GM12891 (cell line): ENCODE results near the gene OR52B6.
"Not testable (repeated sequence)": the region's sequence is repeated elsewhere in the genome, so short reads cannot be mapped to it uniquely, and the experiment has no call there.

ENCODE experiments used
- DNase-seq: peaks from one replicate; pipeline ENCODE4 v3.0.0; 2011; ENCODE audit warnings: low spot score; ENCODE audit not compliant: insufficient read length
- FAIRE-seq: peaks from 2 replicates; lab custom pipeline; 2011; peaks lifted over from hg19 to GRCh38; lab: Jason Lieb, UNC
- PAX5 ChIP-seq: IDR thresholded peaks from 2 replicates; pipeline ENCODE4 v1.6.1; 2011; ENCODE audit warnings: low read length, moderate library complexity, mild to moderate bottlenecking; ENCODE audit not compliant: insufficient read depth, severe bottlenecking
- POLR2A ChIP-seq: IDR thresholded peaks from 2 replicates; pipeline ENCODE4 v1.6.1; 2011; ENCODE audit warnings: low read depth, low read length, control low read depth
- POLR2AphosphoS5 ChIP-seq: IDR thresholded peaks from 2 replicates; pipeline ENCODE4 v1.6.1; 2011; ENCODE audit warnings: low read depth, low read length, control low read depth
- POU2F2 ChIP-seq: IDR thresholded peaks from 2 replicates; pipeline ENCODE4 v1.6.1; 2011; ENCODE audit warnings: low read depth, mild to moderate bottlenecking, control low read depth, low read length, moderate library complexity
- SPI1 ChIP-seq: IDR thresholded peaks from 2 replicates; pipeline ENCODE4 v1.6.1; 2011; ENCODE audit warnings: low read depth, low read length, control low read depth
- TAF1 ChIP-seq: IDR thresholded peaks from 2 replicates; pipeline ENCODE4 v1.6.1; 2011; ENCODE audit warnings: low read depth, low read length, control low read depth

OR52B6 gene

DNA sequence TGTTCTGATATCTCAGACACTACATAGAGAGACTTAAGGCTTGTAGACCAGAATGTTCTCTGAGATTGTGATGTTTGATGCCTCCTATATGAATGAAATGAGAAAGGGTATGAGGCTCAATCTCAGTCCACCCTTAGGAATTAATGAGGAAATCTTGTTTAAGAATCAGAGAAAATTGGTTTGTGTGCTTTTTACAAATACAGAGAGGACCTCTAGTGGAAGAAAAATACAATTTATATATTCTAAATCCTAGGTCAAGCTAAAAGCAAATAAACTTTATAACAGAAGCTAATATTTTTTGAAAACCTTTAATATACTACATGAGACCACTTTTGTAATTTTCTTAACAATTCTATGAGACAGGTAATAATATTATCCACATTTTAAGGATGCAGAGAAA, 27.3 kb upstream of the OR52B6 start:
- FAIRE-seq (no peak), DNase-seq (no peak)
- no peak for TF ChIP-seq TAF1
- TF ChIP-seq POLR2A, result no peak
- no peak for TF ChIP-seq SPI1
- no peak for TF ChIP-seq POLR2AphosphoS5
- TF ChIP-seq POU2F2, result no peak
- TF ChIP-seq PAX5, result no peak

DNA sequence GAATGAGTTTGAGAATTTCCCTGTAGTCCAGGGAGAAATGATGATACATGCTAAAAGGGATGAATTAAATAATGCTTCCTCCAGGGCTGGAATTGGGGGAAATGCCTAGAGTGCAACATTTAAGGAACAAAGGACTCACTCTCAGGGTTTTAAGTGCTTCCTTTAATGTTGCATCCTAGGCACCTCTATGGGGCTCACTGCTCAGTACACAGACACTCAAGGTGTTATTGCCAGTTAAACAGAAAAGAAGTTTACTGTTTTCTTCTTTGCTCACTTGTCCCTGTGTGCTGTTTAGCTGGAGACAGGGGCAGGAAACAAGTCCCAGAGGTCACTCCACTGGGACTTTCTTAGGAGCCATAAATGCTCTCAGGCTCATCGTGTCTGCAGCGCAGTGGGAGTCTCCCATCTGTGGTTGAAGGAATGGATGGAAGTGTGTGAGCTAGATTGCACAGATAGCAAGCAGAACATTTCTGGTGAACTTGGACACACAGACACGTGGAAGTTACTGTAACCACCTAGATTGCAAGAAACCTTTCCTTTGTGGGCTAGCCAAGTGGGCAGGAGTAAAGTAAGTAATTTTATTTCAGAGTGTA, 24.0 kb upstream of the OR52B6 start:
- DNase-seq, result no peak
- no peak for FAIRE-seq
- no peak for TF ChIP-seq PAX5
- TF ChIP-seq SPI1, result no peak
- no peak for TF ChIP-seq POLR2AphosphoS5
- no peak for TF ChIP-seq TAF1
- no peak for TF ChIP-seq POLR2A
- TF ChIP-seq POU2F2, result no peak

DNA sequence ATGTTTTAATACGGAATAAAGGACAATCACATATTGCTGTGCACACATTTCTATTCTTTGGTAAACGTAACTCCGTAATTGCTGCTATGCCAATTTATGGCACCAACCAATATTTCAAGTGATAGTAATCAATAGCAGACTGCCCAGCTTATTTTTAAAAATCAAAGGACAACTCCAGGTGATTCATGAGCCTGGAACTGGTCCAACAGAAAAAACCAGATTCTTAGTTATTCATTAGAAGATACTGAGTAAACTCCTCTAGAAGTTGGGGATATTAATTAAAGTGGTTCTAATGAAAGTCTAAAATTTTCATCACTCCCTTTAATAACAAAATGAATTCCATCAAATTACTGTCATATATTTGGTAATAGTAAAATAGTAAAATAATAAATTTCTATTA, 22.9 kb upstream of the OR52B6 start:
- TF ChIP-seq POU2F2 (no peak), POLR2AphosphoS5 (no peak), SPI1 (no peak), PAX5 (no peak), TAF1 (no peak), POLR2A (no peak)
- no peak for DNase-seq
- no peak for FAIRE-seq

DNA sequence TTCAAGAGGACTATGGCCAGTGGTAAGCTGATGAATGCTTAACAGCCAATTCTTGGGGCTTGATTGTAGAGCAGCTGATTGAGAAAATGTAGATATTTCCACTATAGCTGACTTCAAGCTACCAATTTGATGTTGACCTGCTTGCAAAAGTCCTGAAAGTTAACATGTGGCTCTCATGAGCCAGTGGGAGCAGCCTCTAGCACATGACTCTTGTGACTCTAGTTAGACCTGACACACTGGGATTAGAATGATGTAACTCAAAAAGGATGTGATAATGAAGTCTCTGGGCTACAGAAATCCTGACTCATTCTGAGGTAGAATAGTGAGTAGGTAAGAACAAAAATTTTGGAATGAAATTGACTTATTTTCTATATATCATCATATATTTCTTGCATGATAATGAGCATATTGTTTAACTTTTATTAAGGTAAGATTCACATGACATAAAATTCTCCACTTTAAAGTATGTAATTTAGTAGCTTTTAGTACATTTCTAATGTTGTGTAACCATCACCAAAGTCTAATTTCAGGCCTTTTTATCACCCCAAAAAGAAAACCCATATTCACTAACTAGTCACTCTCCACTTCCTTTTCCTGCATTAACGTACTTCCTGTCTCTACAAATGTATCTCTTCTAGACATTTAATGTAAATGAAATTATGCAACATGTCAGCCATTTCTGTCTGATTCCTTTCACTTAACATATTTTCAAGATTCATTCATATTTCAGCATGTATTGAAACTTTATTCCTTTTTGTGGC, 16.2 kb upstream of the OR52B6 start:
- FAIRE-seq, result no peak
- DNase-seq, result no peak
- TF ChIP-seq POLR2A (no peak), PAX5 (no peak), POLR2AphosphoS5 (no peak), POU2F2 (no peak), SPI1 (no peak), TAF1 (no peak)

DNA sequence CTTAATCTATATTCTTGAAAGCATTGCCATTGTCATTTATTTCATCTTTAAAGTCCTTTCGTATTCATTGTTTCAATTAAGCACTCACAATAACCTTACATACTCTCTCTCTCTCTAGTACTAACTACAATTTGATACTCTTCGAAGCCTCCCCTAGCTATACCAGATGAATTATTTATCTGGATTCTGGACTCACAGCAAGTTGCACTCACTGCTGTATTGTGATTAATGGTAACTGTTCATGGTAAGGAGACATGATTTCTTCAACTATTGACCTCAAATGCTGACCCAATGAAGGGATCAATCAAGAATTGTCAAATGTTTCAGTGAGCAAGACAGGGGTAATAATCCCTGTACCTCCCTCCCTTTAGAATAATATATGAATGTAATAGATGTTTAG, 6.0 kb upstream of the OR52B6 start:
- FAIRE-seq, result no peak
- no peak for TF ChIP-seq POLR2A
- TF ChIP-seq SPI1, result no peak
- no peak for DNase-seq

DNA sequence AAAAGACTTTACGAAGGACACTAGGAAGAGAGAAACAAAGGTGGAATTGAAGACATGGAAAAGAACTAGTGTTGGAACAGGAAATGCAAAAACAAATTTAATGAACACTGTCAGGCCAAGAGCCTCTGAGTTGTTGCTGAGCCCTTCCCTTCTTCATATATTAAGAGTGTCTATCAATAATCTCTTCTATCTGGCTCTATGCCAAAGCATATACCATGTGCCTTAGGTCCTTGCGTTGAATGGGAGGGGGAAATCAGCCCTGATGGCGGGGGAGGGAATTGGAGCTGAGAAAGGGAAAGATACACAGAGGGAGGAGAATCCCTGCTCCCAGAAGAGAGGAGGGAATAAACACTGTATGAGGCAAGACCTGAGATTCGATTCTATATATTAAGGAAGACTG, 5.5 kb upstream of the OR52B6 start:
- no peak for DNase-seq
- FAIRE-seq, result no peak
- TF ChIP-seq POU2F2, result no peak
- no peak for TF ChIP-seq SPI1
- TF ChIP-seq TAF1, result no peak
- TF ChIP-seq POLR2A, result no peak
- TF ChIP-seq POLR2AphosphoS5, result no peak
- no peak for TF ChIP-seq PAX5

DNA sequence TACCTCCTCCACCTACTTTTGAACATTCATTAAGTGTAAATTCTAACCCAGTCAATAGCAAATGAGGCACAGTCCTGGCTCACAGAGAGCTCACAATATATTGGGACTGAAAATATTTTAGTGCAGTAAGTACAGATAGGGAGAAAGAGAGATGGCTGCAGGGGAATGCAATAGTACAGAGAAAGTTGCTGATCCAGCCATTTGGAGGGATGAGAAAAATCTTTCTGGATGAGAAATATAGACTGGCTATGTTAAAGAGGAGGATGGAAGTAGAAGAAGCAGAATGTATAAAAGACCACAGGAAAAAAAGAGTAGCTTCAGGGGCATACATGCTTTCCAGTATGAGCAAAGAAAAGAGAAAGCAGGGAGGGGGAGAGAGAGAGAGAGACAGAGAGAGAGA, 3.6 kb upstream of the OR52B6 start:
- no peak for FAIRE-seq
- TF ChIP-seq PAX5 (no peak), POLR2AphosphoS5 (no peak), POLR2A (no peak), SPI1 (no peak), TAF1 (no peak), POU2F2 (no peak)
- no peak for DNase-seq

DNA sequence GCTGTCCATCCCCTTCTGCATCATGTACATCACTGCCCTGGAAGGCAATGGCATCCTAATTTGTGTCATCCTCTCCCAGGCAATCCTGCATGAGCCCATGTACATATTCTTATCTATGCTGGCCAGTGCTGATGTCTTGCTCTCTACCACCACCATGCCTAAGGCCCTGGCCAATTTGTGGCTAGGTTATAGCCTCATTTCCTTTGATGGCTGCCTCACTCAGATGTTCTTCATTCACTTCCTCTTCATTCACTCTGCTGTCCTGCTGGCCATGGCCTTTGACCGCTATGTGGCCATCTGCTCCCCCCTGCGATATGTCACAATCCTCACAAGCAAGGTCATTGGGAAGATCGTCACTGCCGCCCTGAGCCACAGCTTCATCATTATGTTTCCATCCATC, 337 bp downstream of the OR52B6 start:
- DNase-seq (no peak), FAIRE-seq (no peak)
- TF ChIP-seq POLR2A (no peak), PAX5 (no peak), POU2F2 (no peak), SPI1 (no peak), TAF1 (no peak), POLR2AphosphoS5 (no peak)

DNA sequence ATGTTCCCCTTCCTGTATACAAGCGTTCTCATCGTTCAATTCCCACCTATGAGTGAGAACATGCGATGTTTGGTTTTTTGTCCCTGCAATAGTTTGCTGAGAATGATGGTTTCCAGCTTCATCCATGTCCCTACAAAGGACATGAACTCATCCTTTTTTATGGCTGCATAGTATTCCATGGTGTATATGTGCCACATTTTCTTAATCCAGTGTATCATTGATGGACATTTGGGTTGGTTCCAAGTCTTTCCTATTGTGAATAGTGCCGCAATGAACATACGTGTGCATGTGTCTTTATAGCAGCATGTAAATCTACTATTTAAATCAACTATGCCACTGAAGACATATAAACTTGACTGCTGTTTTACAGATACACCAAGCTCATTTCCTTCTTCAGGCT, 3.8 kb downstream of the OR52B6 start:
- FAIRE-seq, DNase-seq: not testable (repeated sequence)

DNA sequence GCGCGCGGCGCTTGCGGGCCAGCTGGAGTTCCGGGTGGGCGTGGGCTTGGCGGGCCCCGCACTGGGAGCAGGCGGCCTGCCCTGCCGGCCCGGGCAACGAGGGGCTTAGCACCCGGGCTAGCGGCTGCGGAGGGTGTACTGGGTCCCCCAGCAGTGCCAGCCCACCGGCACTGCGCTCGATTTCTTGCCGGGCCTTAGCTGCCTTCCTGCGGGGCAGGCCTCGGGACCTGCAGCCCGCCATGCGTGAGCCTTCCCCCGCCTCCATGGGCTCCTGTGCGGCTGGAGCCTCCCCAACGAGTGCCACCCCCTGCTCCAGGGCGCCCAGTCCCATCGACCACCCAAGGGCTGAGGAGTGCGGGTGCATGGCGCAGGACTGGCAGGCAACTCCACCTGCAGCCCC, 9.2 kb downstream of the OR52B6 start:
- not testable (repeated sequence) for DNase-seq, FAIRE-seq
